HepG2 (cell line): ENCODE data around the gene LURAP1L. TPM values are rescaled to one million over a fixed set of nuclear protein-coding genes. Genes with fewer than 3 reads are reported as not detected.

Experiments used
- ATAC-seq: fragments of 200-7000 bp; cut with Tn5 transposase; 3 replicates; pipeline ENCODE4 v1.9.1; 2020; ENCODE audit warnings: mild to moderate bottlenecking, moderate library complexity
- BruUV-seq: library from RNA; stranded (reverse); fragments of 400-500 nt; replicated peaks from 2 replicates; lab custom pipeline; 2021; lab: Mats Ljungman, UMichigan
- CTCF ChIA-PET: fragments of 300-600 bp; formaldehyde crosslinking; extraction: SDS; loops from one replicate; lab custom pipeline; 2021; ENCODE audit warnings: low total read pairs, inconsistent platforms, low intra/inter-chr PET ratio; lab: Yijun Ruan, JAX
- POLR2A ChIA-PET: fragments of 350-600 bp; sonication (Branson Sonifier 250); formaldehyde crosslinking; loops from one replicate; lab custom pipeline; 2020; ENCODE audit warnings: antibody characterized with exemption, inconsistent platforms; lab: Yijun Ruan, JAX
- DNase-seq: peaks from one replicate; pipeline ENCODE4 v3.0.0-alpha.2; 2015; ENCODE audit warnings: low spot score
- FAIRE-seq: peaks from 3 replicates; lab custom pipeline; 2011; peaks lifted over from hg19 to GRCh38; lab: Jason Lieb, UNC
- H2AFZ ChIP-seq: one replicate; pipeline ENCODE4 v1.6.1; 2011; ENCODE audit warnings: low read length, inconsistent platforms
- H3K27ac ChIP-seq: fragments of 300-600 bp; 3 replicates; pipeline ENCODE4 v1.8.0; 2011; ENCODE audit warnings: mixed run types, mild to moderate bottlenecking, mixed read lengths, low read length, inconsistent platforms; ENCODE audit not compliant: insufficient read depth; ENCODE audit errors: extremely low read length
- H3K27me3 ChIP-seq, 2 experiments: fragments of 200-600 bp in 1 of 2; 2 replicates in 1 of 2; 3 replicates in 1 of 2; pipeline versions ENCODE4 v1.6.0 to v1.8.0; 2011; ENCODE audit warnings: low read length in 2 of 2, mild to moderate bottlenecking in 2 of 2, moderate library complexity in 2 of 2, inconsistent platforms in 1 of 2; ENCODE audit not compliant: insufficient read depth in 2 of 2, control insufficient read depth in 1 of 2
- H3K36me3 ChIP-seq, 2 experiments: fragments of 200-600 bp in 1 of 2; replicated peaks in 1 of 2; 2 replicates in 1 of 2; 3 replicates in 1 of 2; pipeline versions ENCODE4 v1.5.1 to v1.8.0; 2011; ENCODE audit warnings: low read length in 2 of 2, inconsistent platforms in 1 of 2; ENCODE audit not compliant: insufficient read depth in 2 of 2, control insufficient read depth in 1 of 2
- H3K4me1 ChIP-seq: 2 replicates; pipeline ENCODE4 v1.5.1; 2012; ENCODE audit warnings: low read length, inconsistent platforms; ENCODE audit not compliant: insufficient read depth
- H3K4me2 ChIP-seq: 2 replicates; pipeline ENCODE4 v1.6.0; 2011; ENCODE audit warnings: low read depth, low read length, inconsistent platforms
- H3K4me3 ChIP-seq, 3 experiments: fragments of 200-600 bp in 1 of 3; sonication (generic), shearing (Covaris generic) in 1 of 3; replicated peaks in 1 of 3; 2 replicates each; pipeline ENCODE4 v1.5.1; 2011 to 2016; ENCODE audit warnings: low read length in 3 of 3, inconsistent platforms in 2 of 3, low read depth in 2 of 3, mild to moderate bottlenecking in 2 of 3, control low read depth in 1 of 3, mixed read lengths in 1 of 3; ENCODE audit not compliant: insufficient read depth in 1 of 3
- H3K79me2 ChIP-seq: one replicate; pipeline ENCODE4 v1.6.1; 2011; ENCODE audit warnings: low read length, inconsistent platforms; ENCODE audit not compliant: insufficient read depth
- H3K9ac ChIP-seq: 2 replicates; pipeline ENCODE4 v1.6.0; 2011; ENCODE audit warnings: mild to moderate bottlenecking, low read depth, low read length, inconsistent platforms; ENCODE audit not compliant: insufficient read depth
- H3K9me3 ChIP-seq: 2 replicates; pipeline ENCODE4 v1.5.1; 2012; ENCODE audit warnings: mild to moderate bottlenecking, low read length
- H4K20me1 ChIP-seq: 2 replicates; pipeline ENCODE4 v1.6.0; 2011; ENCODE audit warnings: inconsistent platforms, mild to moderate bottlenecking, low read length, moderate library complexity; ENCODE audit not compliant: insufficient read depth
- ATF2 ChIP-seq: sonication (generic); formaldehyde crosslinking; IDR thresholded peaks from 2 replicates; pipeline ENCODE4 v1.4.0; 2020; ENCODE audit warnings: missing genetic modification reagents
- EHMT2 ChIP-seq: fragments of 200-600 bp; sonication (generic); IDR thresholded peaks from 2 replicates; pipeline ENCODE4 v1.7.0; 2017; ENCODE audit warnings: antibody characterized with exemption, low read depth, low read length, borderline replicate concordance
- FOXP4 ChIP-seq: sonication (generic); formaldehyde crosslinking; IDR thresholded peaks from 2 replicates; pipeline ENCODE4 v1.4.0; 2020; ENCODE audit warnings: missing genetic modification reagents
- HNF1B ChIP-seq: sonication (generic); formaldehyde crosslinking; IDR thresholded peaks from 2 replicates; pipeline ENCODE4 v1.5.1; 2020; ENCODE audit warnings: mild to moderate bottlenecking, moderate library complexity, missing genetic modification reagents
- KDM4B ChIP-seq: sonication (generic); formaldehyde crosslinking; IDR thresholded peaks from 2 replicates; pipeline ENCODE4 v1.4.0; 2020; ENCODE audit warnings: missing genetic modification reagents
- MBD4 ChIP-seq: IDR thresholded peaks from 2 replicates; pipeline ENCODE4 v1.6.1; 2012; ENCODE audit warnings: low read length, inconsistent platforms, borderline replicate concordance
- NR2F1 ChIP-seq, 2 experiments: fragments of 450-650 bp in 1 of 2; formaldehyde crosslinking in 1 of 2; IDR thresholded peaks; 2 replicates each; pipeline versions ENCODE4 v1.5.0 to v1.6.1; 2016 to 2020; ENCODE audit warnings: mild to moderate bottlenecking in 1 of 2, missing compliant biosample characterization in 1 of 2, missing genetic modification reagents in 1 of 2, moderate library complexity in 1 of 2
- PCBP1 ChIP-seq: fragments of 200-400 bp; formaldehyde crosslinking; IDR thresholded peaks from 2 replicates; pipeline ENCODE4 v1.6.1; 2017; ENCODE audit warnings: mild to moderate bottlenecking, low read depth, low read length, borderline replicate concordance
- SIN3A ChIP-seq: IDR thresholded peaks from 2 replicates; pipeline ENCODE4 v1.6.1; 2011; ENCODE audit warnings: low read depth, mild to moderate bottlenecking, control low read depth, low read length, borderline replicate concordance
- SRF ChIP-seq: IDR thresholded peaks from 2 replicates; pipeline ENCODE4 v1.6.1; 2011; ENCODE audit warnings: mild to moderate bottlenecking, low read depth, low read length, moderate library complexity
- SSRP1 ChIP-seq: IDR thresholded peaks from 2 replicates; pipeline ENCODE4 v1.6.1; 2016; ENCODE audit warnings: control low read depth
- ZBTB37 ChIP-seq: sonication (generic); formaldehyde crosslinking; IDR thresholded peaks from 2 replicates; pipeline ENCODE4 v1.4.0; 2020; ENCODE audit warnings: mild to moderate bottlenecking, missing genetic modification reagents
- ZNF337 ChIP-seq: sonication (generic); formaldehyde crosslinking; IDR thresholded peaks from 2 replicates; pipeline ENCODE4 v1.5.1; 2020; ENCODE audit warnings: missing genetic modification reagents, low read depth, mild to moderate bottlenecking, borderline replicate concordance
- ZNF530 ChIP-seq: sonication (generic); formaldehyde crosslinking; IDR thresholded peaks from 2 replicates; pipeline ENCODE4 v1.5.0; 2020; ENCODE audit warnings: low read depth, mild to moderate bottlenecking, missing genetic modification reagents
- ZNF547 ChIP-seq: sonication (generic); formaldehyde crosslinking; IDR thresholded peaks from 2 replicates; pipeline ENCODE4 v1.5.1; 2020; ENCODE audit warnings: mild to moderate bottlenecking, missing genetic modification reagents
- ZNF841 ChIP-seq: sonication (generic); formaldehyde crosslinking; IDR thresholded peaks from 2 replicates; pipeline ENCODE4 v1.8.1; 2023; ENCODE audit warnings: missing genetic modification reagents, borderline replicate concordance
- WGBS: methylation state at CpG from one replicate; pipeline ENCODE4 v1.1.6; 2017; ENCODE audit warnings: low lambda C conversion rate; 5-methylcytosine and 5-hydroxymethylcytosine counted together
- in situ Hi-C: cut with HindIII; loops from 2 replicates; pipeline ENCODE4 v1.10.0; 2017; ENCODE audit warnings: low pct_unique_long_range_greater_than_20kb; ENCODE audit not compliant: extremely low pct_ligation_motif_present
- intact Hi-C: fragments of 100-400 bp; cut with micrococcal nuclease; formaldehyde crosslinking; loops from one replicate; pipeline ENCODE4 v1.10.0; 2022; ENCODE audit not compliant: unreplicated experiment
- polyA plus RNA-seq, 8 experiments: library from polyadenylated mRNA; depleted of rRNA in 3 of 8; stranded (reverse) in 7 of 8; unstranded in 1 of 8; fragments of >200 nt; fragmentation: Illumina TruSeq in 4 of 8; extraction: Trizol in 4 of 8; gene quantifications; 2 replicates each; pipeline versions ENCODE4 v1.2.1 to v1.2.3, GENCODE V29; 2011 to 2016; ENCODE audit warnings: low read depth in 4 of 8, missing spikeins in 1 of 8, mixed read lengths in 1 of 8; ENCODE audit not compliant: insufficient read depth in 1 of 8
- total RNA-seq, 5 experiments: library from RNA; depleted of rRNA; stranded (reverse); fragments of >200 nt; fragmentation: Illumina TruSeq; extraction: Trizol; gene quantifications; 2 replicates each; pipeline ENCODE4 v1.2.3, GENCODE V29; 2016; ENCODE audit warnings: low read depth in 1 of 5

The LURAP1L gene
- total and polyA plus RNA-seq, 2 of the 13 experiments (the other 11 are each of a cell fraction or from before 2014, with no cell fraction given), result 6.7 to 16.6 TPM

- POLR2A ChIA-PET, result interaction anchor here (1.3 to 7.1 kb wide), 6 partner anchors 7 to 96 kb away, joined by 3 to 342 read pairs (median 6); partner anchors contain the start of gene LURAP1L
- peak; percentile 75 for DNase-seq
- no peak overlapping the region for H2AFZ ChIP-seq
- TF ChIP-seq ZNF337 (CRISPR knock-in tag) (no peak), SSRP1 (peak; percentile 74; the same call in 1 of the 2 replicates), HNF1B (CRISPR knock-in tag) (peak; percentile 34; the same call in 1 of the 2 replicates), ATF2 (CRISPR knock-in tag) (no peak), MBD4 (peak; percentile 64; the same call in 1 of the 2 replicates), PCBP1 (no peak), ZNF530 (CRISPR knock-in tag) (no peak), ZNF547 (CRISPR knock-in tag) (no peak), EHMT2 (no peak), ZBTB37 (CRISPR knock-in tag) (no peak), KDM4B (CRISPR knock-in tag) (no peak), ZNF841 (CRISPR knock-in tag) (no peak), SRF (no peak), FOXP4 (CRISPR knock-in tag) (peak; percentile 100), SIN3A (no peak), NR2F1 (CRISPR knock-in tag; IDR thresholded peaks at IDR 0.05) (no peak)
Measured at GRCh38 chr9:12816656-12817101, 41.9 kb downstream of the LURAP1L start.

More at GRCh38 chr9:12816656-12817101, 41.9 kb downstream of the LURAP1L start:
- intact Hi-C loops, result loop anchor here (1.0 kb wide), 1 partner anchor 40 kb away; no protein-coding TSS in a partner anchor
- no peaks in the 10 kb centered on the region for H3K9me3 ChIP-seq
- 0% methylated on average over 3 of the region's 3 CpGs for whole genome bisulfite sequencing
- peak overlapping the region; percentile 55; the same call in 1 of the 2 replicates for H3K9ac ChIP-seq
- in situ Hi-C loops, result loop anchor here (5.0 kb wide), 2 partner anchors 39 to 94 kb away; partner anchors contain the start of gene LURAP1L
- H3K79me2 ChIP-seq, result peaks cover 13% of the 10 kb centered on the region
- H3K27me3 ChIP-seq, result no peaks in the 10 kb centered on the region
- peaks cover 0 to 2% of the 10 kb centered on the region in 2 experiments; a peak in 2 of 5 replicates for H3K36me3 ChIP-seq
- no TSS peak for BruUV-seq
- peak; percentile 72 for FAIRE-seq
- no peaks in the 10 kb centered on the region for H4K20me1 ChIP-seq
- peaks cover 66% of the 10 kb centered on the region for H3K4me1 ChIP-seq
- peak; percentile 35 for ATAC-seq
- peak overlapping the region in 1 of 3 experiments; percentile 12; a peak in 1 of 6 replicates for H3K4me3 ChIP-seq
- H3K27ac ChIP-seq, result peak overlapping the region; percentile 68
- CTCF ChIA-PET, result interaction anchor here (1.4 kb wide), 1 partner anchor 40 kb away, joined by 7 read pairs; no protein-coding TSS in a partner anchor
- peak overlapping the region; percentile 55 for H3K4me2 ChIP-seq
